Esophagus muscularis mucosa (tissue), 3 donors: Measurements from ENCODE around the gene SORCS2.

Experiments used
- CTCF ChIP-seq, 3 experiments: fragments of 200-600 bp in 2 of 3; fragments of 450-650 bp in 1 of 3; sonication (generic) in 2 of 3; IDR thresholded peaks; one replicate each; pipeline ENCODE4 v1.5.1; 2017 to 2019; ENCODE audit warnings: antibody characterized with exemption in 3 of 3, mild to moderate bottlenecking in 2 of 3, moderate library complexity in 1 of 3
- POLR2A ChIP-seq: fragments of 450-650 bp; IDR thresholded peaks from one replicate; pipeline ENCODE4 v1.6.1; 2017; ENCODE audit warnings: antibody characterized with exemption, moderate library complexity, mild to moderate bottlenecking, low read depth
- POLR2AphosphoS5 ChIP-seq, 2 donors: sonication (generic); formaldehyde crosslinking; IDR thresholded peaks; one replicate each; pipeline ENCODE4 v1.6.1; 2017; ENCODE audit warnings: antibody characterized with exemption in 2 of 2

DNA sequence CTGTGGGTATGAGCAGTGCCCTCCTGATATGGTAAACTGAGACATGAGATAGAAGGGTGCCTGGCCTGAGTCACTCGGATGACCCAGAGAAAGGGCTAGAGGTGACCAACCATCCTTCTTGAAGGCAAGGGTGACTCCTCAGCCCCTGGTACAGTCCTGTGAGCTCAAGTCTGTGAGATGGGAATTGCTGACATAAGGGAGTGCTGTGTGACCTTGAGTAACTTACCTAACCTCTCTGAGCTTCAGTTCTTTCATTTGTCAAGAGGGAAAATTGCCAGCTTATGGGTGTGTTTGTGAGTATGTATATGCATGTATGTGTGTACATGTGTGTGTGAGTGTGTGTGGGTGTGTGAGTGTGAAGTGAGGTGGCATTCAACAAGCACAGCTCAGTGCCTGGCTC lies 452.8 kb downstream of the SORCS2 start:
- TF ChIP-seq POLR2AphosphoS5 (IDR thresholded peaks at IDR 0.05) (no peak), CTCF (IDR thresholded peaks at IDR 0.05) (no peak), POLR2A (no peak)
